K562 (cell line): ENCODE data around the gene FOXP3. TPM values are rescaled to one million over a fixed set of nuclear protein-coding genes. Genes with fewer than 3 reads are reported as not detected.

Source experiments
- ATAC-seq: fragments of 200-7000 bp; cut with Tn5 transposase; 3 replicates; pipeline ENCODE4 v1.9.1; 2020; ENCODE audit warnings: moderate library complexity
- BruUV-seq: library from RNA; stranded (reverse); fragments of 400-500 nt; replicated peaks from 2 replicates; lab custom pipeline; 2021; lab: Mats Ljungman, UMichigan
- CTCF ChIA-PET: fragments of 300-600 bp; formaldehyde crosslinking; extraction: SDS; loops from one replicate; lab custom pipeline; 2021; ENCODE audit warnings: low intra/inter-chr PET ratio; lab: Yijun Ruan, JAX
- POLR2A ChIA-PET: fragments of 300-600, 350-650 bp; sonication (Branson Sonifier 250); formaldehyde crosslinking; extraction: SDS; loops from one replicate; lab custom pipeline; 2021; ENCODE audit warnings: antibody characterized with exemption, inconsistent platforms; lab: Yijun Ruan, JAX
- DNase-seq, 4 experiments: peaks; one replicate each; pipeline versions ENCODE4 v3.0.0 to v3.0.0-alpha.2; 2011 to 2018; ENCODE audit warnings: low spot score in 3 of 4, mixed read lengths in 3 of 4; ENCODE audit errors: extremely low read depth in 1 of 4
- FAIRE-seq: peaks from 2 replicates; lab custom pipeline; 2011; peaks lifted over from hg19 to GRCh38; lab: Jason Lieb, UNC
- H2AFZ ChIP-seq: 2 replicates; pipeline ENCODE4 v1.6.0; 2011; ENCODE audit warnings: low read depth, low read length, control low read depth, inconsistent platforms
- H3K27ac ChIP-seq: fragments of 200-600 bp; 3 replicates; pipeline ENCODE4 v1.8.0; 2011; ENCODE audit warnings: low read depth, mild to moderate bottlenecking, control low read depth, inconsistent platforms, low read length, moderate library complexity, mixed read lengths; ENCODE audit errors: extremely low read depth
- H3K27me3 ChIP-seq, 2 experiments: fragments of 300-600 bp in 1 of 2; 2 replicates in 1 of 2; 3 replicates in 1 of 2; pipeline versions ENCODE4 v1.6.0 to v1.8.0; 2011; ENCODE audit warnings: inconsistent platforms in 2 of 2, low read length in 2 of 2, mild to moderate bottlenecking in 1 of 2, mixed read lengths in 1 of 2, moderate library complexity in 1 of 2; ENCODE audit not compliant: control insufficient read depth in 2 of 2, insufficient read depth in 2 of 2
- H3K36me3 ChIP-seq: fragments of 300-600 bp; 3 replicates; pipeline ENCODE4 v1.8.0; 2011; ENCODE audit warnings: mild to moderate bottlenecking, low read length, inconsistent platforms; ENCODE audit not compliant: control insufficient read depth, insufficient read depth
- H3K4me1 ChIP-seq, 2 experiments: fragments of 200-600 bp in 1 of 2; replicated peaks in 1 of 2; 2 replicates in 1 of 2; 3 replicates in 1 of 2; pipeline versions ENCODE4 v1.5.1 to v1.8.0; 2011; ENCODE audit warnings: inconsistent platforms in 2 of 2, low read length in 2 of 2, mild to moderate bottlenecking in 1 of 2, mixed read lengths in 1 of 2, moderate library complexity in 1 of 2; ENCODE audit not compliant: control insufficient read depth in 2 of 2, insufficient read depth in 2 of 2
- H3K4me2 ChIP-seq: 2 replicates; pipeline ENCODE4 v1.6.1; 2011; ENCODE audit warnings: low read length, control low read depth, inconsistent platforms, mixed read lengths; ENCODE audit not compliant: insufficient read depth
- H3K4me3 ChIP-seq: fragments of 200-600 bp; sonication (generic), shearing (Covaris generic); 2 replicates; pipeline ENCODE4 v1.5.1; 2016; ENCODE audit warnings: control low read depth, inconsistent platforms
- H3K79me2 ChIP-seq: fragments of 200-600 bp; 3 replicates; pipeline ENCODE4 v1.8.0; 2011; ENCODE audit warnings: low read length, inconsistent platforms; ENCODE audit not compliant: control insufficient read depth, insufficient read depth
- H3K9ac ChIP-seq, 2 experiments: 2 replicates each; pipeline versions ENCODE4 v1.6.0 to v1.6.1; 2011; ENCODE audit warnings: low read depth in 2 of 2, low read length in 2 of 2, control low read depth in 1 of 2, inconsistent platforms in 1 of 2, mild to moderate bottlenecking in 1 of 2, mixed read lengths in 1 of 2; ENCODE audit not compliant: insufficient read depth in 1 of 2
- H3K9me1 ChIP-seq: one replicate; pipeline ENCODE4 v1.6.0; 2011; ENCODE audit warnings: inconsistent platforms, mild to moderate bottlenecking, low read length, moderate library complexity; ENCODE audit not compliant: control insufficient read depth, insufficient read depth
- H3K9me3 ChIP-seq: replicated peaks from 2 replicates; pipeline ENCODE4 v1.5.1; 2011; ENCODE audit warnings: low read depth, low read length, inconsistent platforms; ENCODE audit not compliant: control insufficient read depth, insufficient read depth
- H4K20me1 ChIP-seq: replicated peaks from 2 replicates; pipeline ENCODE4 v1.6.1; 2011; ENCODE audit warnings: low read length, inconsistent platforms, mixed read lengths; ENCODE audit not compliant: control insufficient read depth, insufficient read depth
- ATF7 ChIP-seq: fragments of 450-650 bp; IDR thresholded peaks from 2 replicates; pipeline ENCODE4 v1.7.1; 2014; ENCODE audit warnings: mild to moderate bottlenecking, moderate library complexity
- CBFA2T3 ChIP-seq: fragments of 450-650 bp; IDR thresholded peaks from 2 replicates; pipeline ENCODE4 v1.6.1; 2017
- CBX1 ChIP-seq: sonication (generic); IDR thresholded peaks from 2 replicates; pipeline ENCODE4 v1.6.1; 2016; ENCODE audit warnings: antibody characterized with exemption, low read depth, mild to moderate bottlenecking
- CREB3 ChIP-seq: fragments of 450-650 bp; conservative IDR thresholded peaks from 2 replicates; pipeline ENCODE4 v1.6.1; 2016; ENCODE audit warnings: missing genetic modification characterization, low read depth, mild to moderate bottlenecking, missing compliant biosample characterization, moderate library complexity
- FOXP4 ChIP-seq: sonication (generic); formaldehyde crosslinking; IDR thresholded peaks from 2 replicates; pipeline ENCODE4 v1.8.0; 2022; ENCODE audit warnings: mild to moderate bottlenecking, missing genetic modification reagents, borderline replicate concordance
- GTF2A2 ChIP-seq: IDR thresholded peaks from 2 replicates; pipeline ENCODE4 v1.6.1; 2016; ENCODE audit warnings: mild to moderate bottlenecking, missing genetic modification characterization, missing compliant biosample characterization
- RHOXF2B ChIP-seq: fragments of 250-450 bp; sonication (Bioruptor Pico); conservative IDR thresholded peaks from 2 replicates; pipeline ENCODE4 v1.5.1; 2021
- TRIM24 ChIP-seq, 2 experiments: fragments of 450-650 bp; IDR thresholded peaks; 2 replicates each; pipeline ENCODE4 v1.6.1; 2016
- WGBS: fragments of 100-300 bp; shearing (Covaris generic); methylation state at CpG from one replicate; pipeline ENCODE4 v1.1.6; 2016; ENCODE audit warnings: low coverage, mixed read lengths; ENCODE audit not compliant: insufficient coverage; ENCODE audit errors: missing lambda C conversion rate; 5-methylcytosine and 5-hydroxymethylcytosine counted together
- in situ Hi-C: fragments of 300-500 bp; cut with MboI; formaldehyde crosslinking; loops from 4 replicates; pipeline ENCODE4 v1.15.0; 2018; ENCODE audit warnings: inconsistent platforms, mixed read lengths
- intact Hi-C: fragments of 100-400 bp; cut with micrococcal nuclease; formaldehyde crosslinking; loops from 2 replicates; pipeline ENCODE4 v1.14.2; 2022
- polyA plus RNA-seq, 8 experiments: library from polyadenylated mRNA; depleted of rRNA in 4 of 8; stranded (reverse) in 5 of 8; unstranded in 3 of 8; fragments of >200 nt; fragmentation: Nextera tagmentation in 2 of 8; fragmentation: Illumina TruSeq in 1 of 8; extraction: Ambion mirVana in 2 of 8; extraction: Trizol in 1 of 8; gene quantifications; 2 replicates each; pipeline versions ENCODE4 v1.2.1 to v1.2.3, GENCODE V29; 2011 to 2014; ENCODE audit warnings: inconsistent platforms in 1 of 8, missing spikeins in 1 of 8
- total RNA-seq, 7 experiments: library from RNA; depleted of rRNA in 6 of 7; stranded (reverse); fragments of >200 nt in 6 of 7; fragmentation: Illumina TruSeq in 2 of 7; extraction: Trizol in 2 of 7; gene quantifications; 2 replicates each; pipeline versions ENCODE4 v1.2.1 to v1.2.3, GENCODE V29; 2011 to 2021; ENCODE audit warnings: low replicate concordance in 1 of 7

FOXP3 gene
- total and polyA plus RNA-seq, 9 of the 15 experiments (the other 6 are each of a cell fraction or from before 2014, with no cell fraction given) = 0.04 to 0.24 (median 0.07) TPM; not detected in 4

- in situ Hi-C loops (no loop called here), intact Hi-C loops (no loop called here)
- WGBS = 48% methylated on average over 10 of the region's 18 CpGs
- ChIA-PET CTCF (no interaction called here), POLR2A (interaction anchor here (1.1 kb wide), 1 partner anchor 18 kb away, joined by 4 read pairs; no protein-coding TSS in a partner anchor)
- peaks cover 10 to 11% of the 10 kb centered on the region in 2 experiments; a peak in 4 of 5 replicates for H3K4me1 ChIP-seq
- TF ChIP-seq ATF7 (no peak), FOXP4 (CRISPR knock-in tag) (no peak), TRIM24 (IDR thresholded peaks at IDR 0.05) (no peak), RHOXF2B (CRISPR knock-in tag) (no peak), CBX1 (no peak), CREB3 (tag) (no peak), CBFA2T3 (no peak), GTF2A2 (tag) (no peak)
- no peaks in the 10 kb centered on the region for H4K20me1 ChIP-seq
- DNase-seq (no peak), ATAC-seq (no peak), FAIRE-seq (no peak)
- H3K4me2 ChIP-seq = no peak overlapping the region
- no peak overlapping the region for H3K27ac ChIP-seq
- no peaks in the 10 kb centered on the region for H3K36me3 ChIP-seq
- no peaks in the 10 kb centered on the region for H3K9me1 ChIP-seq
- H2AFZ ChIP-seq = no peak overlapping the region
- no peak overlapping the region for H3K9ac ChIP-seq
- BruUV-seq = no TSS peak
- no peaks in the 10 kb centered on the region for H3K79me2 ChIP-seq
- no peak overlapping the region for H3K4me3 ChIP-seq
- H3K9me3 ChIP-seq = no peaks in the 10 kb centered on the region
- H3K27me3 ChIP-seq = no peaks in the 10 kb centered on the region
Measured at GRCh38 chrX:49310371-49310770, 45.9 kb upstream of the FOXP3 start.
